ENCODE results near the gene ABR. TPM values are rescaled to one million over a fixed set of nuclear protein-coding genes. Genes with fewer than 3 reads are reported as not detected.

The ABR gene
- total RNA-seq, 4 donors from 2014 or later: 78.0 to 208 (median 106) TPM

GRCh38 chr17:1036845-1037237 lies 142.9 kb downstream of the ABR start:
- Histone ChIP-seq H3K4me3 (no peak overlapping the region), H3K27ac (no peak overlapping the region), H3K9me3 (no peaks in the 10 kb centered on the region), H3K4me1 (peaks cover 35% of the 10 kb centered on the region), H3K27me3 (no peaks in the 10 kb centered on the region), H3K36me3 (peaks cover 15% of the 10 kb centered on the region)
- WGBS: 100% methylated on average over 2 of the region's 2 CpGs
- no peak for DNase-seq (ENCODE audit: low spot score in 2 of 2)
- TF ChIP-seq POLR2A (IDR thresholded peaks at IDR 0.05) (no peak), POLR2AphosphoS5 (IDR thresholded peaks at IDR 0.05) (no peak), EP300 (IDR thresholded peaks at IDR 0.05) (no peak)
- TF ChIP-seq, protein P1, sequence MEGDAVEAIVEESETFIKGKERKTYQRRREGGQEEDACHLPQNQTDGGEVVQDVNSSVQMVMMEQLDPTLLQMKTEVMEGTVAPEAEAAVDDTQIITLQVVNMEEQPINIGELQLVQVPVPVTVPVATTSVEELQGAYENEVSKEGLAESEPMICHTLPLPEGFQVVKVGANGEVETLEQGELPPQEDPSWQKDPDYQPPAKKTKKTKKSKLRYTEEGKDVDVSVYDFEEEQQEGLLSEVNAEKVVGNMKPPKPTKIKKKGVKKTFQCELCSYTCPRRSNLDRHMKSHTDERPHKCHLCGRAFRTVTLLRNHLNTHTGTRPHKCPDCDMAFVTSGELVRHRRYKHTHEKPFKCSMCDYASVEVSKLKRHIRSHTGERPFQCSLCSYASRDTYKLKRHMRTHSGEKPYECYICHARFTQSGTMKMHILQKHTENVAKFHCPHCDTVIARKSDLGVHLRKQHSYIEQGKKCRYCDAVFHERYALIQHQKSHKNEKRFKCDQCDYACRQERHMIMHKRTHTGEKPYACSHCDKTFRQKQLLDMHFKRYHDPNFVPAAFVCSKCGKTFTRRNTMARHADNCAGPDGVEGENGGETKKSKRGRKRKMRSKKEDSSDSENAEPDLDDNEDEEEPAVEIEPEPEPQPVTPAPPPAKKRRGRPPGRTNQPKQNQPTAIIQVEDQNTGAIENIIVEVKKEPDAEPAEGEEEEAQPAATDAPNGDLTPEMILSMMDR (IDR thresholded peaks at IDR 0.05): no peak

- Histone ChIP-seq H3K36me3 (peaks cover 15% of the 10 kb centered on the region), H3K27ac (no peak overlapping the region), H3K9me3 (no peaks in the 10 kb centered on the region), H3K4me3 (no peak overlapping the region), H3K27me3 (no peaks in the 10 kb centered on the region), H3K4me1 (peaks cover 40% of the 10 kb centered on the region)
- WGBS: 86% methylated on average over 24 of the region's 24 CpGs
- TF ChIP-seq EP300 (IDR thresholded peaks at IDR 0.05): no peak
- TF ChIP-seq POLR2A (IDR thresholded peaks at IDR 0.05): no peak
- TF ChIP-seq POLR2AphosphoS5 (IDR thresholded peaks at IDR 0.05): no peak
- TF ChIP-seq, protein P1 (IDR thresholded peaks at IDR 0.05): no peak
- DNase-seq (ENCODE audit: low spot score in 2 of 2): no peak
Observed at GRCh38 chr17:1036171-1036844, 143.5 kb downstream of the ABR start.

- TF ChIP-seq EP300 (IDR thresholded peaks at IDR 0.05) (no peak), POLR2A (IDR thresholded peaks at IDR 0.05) (no peak), POLR2AphosphoS5 (IDR thresholded peaks at IDR 0.05) (no peak)
- TF ChIP-seq, protein P1 (IDR thresholded peaks at IDR 0.05): no peak
- no peak overlapping the region for H3K27ac ChIP-seq
- no peak for DNase-seq (ENCODE audit: low spot score in 2 of 2)
- WGBS: 60% methylated on average over 14 of the region's 17 CpGs
- no peak overlapping the region for H3K4me3 ChIP-seq
- peaks cover 20% of the 10 kb centered on the region for H3K36me3 ChIP-seq
- H3K4me1 ChIP-seq: peaks cover 44% of the 10 kb centered on the region
- no peaks in the 10 kb centered on the region for H3K9me3 ChIP-seq
- H3K27me3 ChIP-seq: no peaks in the 10 kb centered on the region
Observed at GRCh38 chr17:1035546-1036170, 144.1 kb downstream of the ABR start.

DNA sequence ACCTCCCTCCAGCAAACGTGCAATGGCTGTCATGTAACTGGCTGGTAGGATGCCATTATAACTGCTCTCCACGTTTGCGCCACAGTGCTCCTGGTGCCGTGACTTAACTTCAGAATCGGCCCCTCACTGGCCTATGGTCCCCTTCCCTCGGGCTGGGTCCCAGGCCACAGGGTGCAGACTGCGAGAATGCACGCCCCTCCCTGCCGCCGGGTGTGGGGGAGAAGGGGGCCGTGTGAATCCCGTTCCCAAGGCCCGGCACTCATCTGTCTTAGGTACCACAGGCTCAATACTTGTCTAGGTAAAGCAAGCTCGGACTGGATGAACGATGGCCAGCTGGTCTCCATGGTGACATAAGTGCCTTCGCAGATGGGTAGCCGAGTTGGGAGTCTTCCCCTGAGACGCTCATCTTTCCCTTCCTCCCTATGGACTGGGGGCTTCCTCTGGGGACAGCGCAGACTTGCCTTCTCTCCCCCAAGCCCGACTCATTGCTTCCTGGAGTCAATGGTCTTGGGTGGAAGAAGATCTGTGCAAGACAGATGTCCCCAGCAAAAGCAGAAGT lies 145.1 kb downstream of the ABR start:
- no peak for TF ChIP-seq POLR2AphosphoS5 (IDR thresholded peaks at IDR 0.05)
- TF ChIP-seq EP300 (IDR thresholded peaks at IDR 0.05): no peak
- no peak for TF ChIP-seq POLR2A (IDR thresholded peaks at IDR 0.05)
- TF ChIP-seq, protein P1 (IDR thresholded peaks at IDR 0.05): no peak
- H3K36me3 ChIP-seq: peaks cover 20% of the 10 kb centered on the region
- 92% methylated on average over 7 of the region's 20 CpGs for WGBS
- no peak for DNase-seq (ENCODE audit: low spot score in 2 of 2)
- no peak overlapping the region for H3K27ac ChIP-seq
- no peak overlapping the region for H3K4me3 ChIP-seq
- peaks cover 44% of the 10 kb centered on the region for H3K4me1 ChIP-seq
- H3K27me3 ChIP-seq: no peaks in the 10 kb centered on the region
- H3K9me3 ChIP-seq: no peaks in the 10 kb centered on the region

DNA sequence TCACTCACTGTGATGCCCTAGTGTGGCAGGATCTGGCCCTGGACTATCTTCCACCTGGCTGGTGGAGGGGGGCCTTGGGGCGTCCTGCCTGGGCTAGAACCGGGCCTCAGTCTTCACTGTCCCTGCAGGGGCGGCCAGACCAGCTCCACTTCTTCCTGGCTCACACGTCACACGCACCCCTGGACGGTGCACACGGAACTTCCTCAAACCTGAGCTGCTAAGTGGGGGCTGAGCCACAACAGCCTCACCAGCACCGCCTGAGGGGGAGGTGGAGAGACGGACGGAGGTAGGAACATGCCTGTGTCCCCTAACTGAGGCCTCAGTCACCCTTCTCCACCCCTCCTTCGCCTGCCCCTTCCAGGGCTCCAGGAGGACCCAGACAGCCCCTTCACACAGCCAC lies 146.3 kb downstream of the ABR start:
- H3K4me1 ChIP-seq: peaks cover 44% of the 10 kb centered on the region
- no peak overlapping the region for H3K27ac ChIP-seq
- TF ChIP-seq EP300 (IDR thresholded peaks at IDR 0.05): no peak
- TF ChIP-seq POLR2AphosphoS5 (IDR thresholded peaks at IDR 0.05): no peak
- TF ChIP-seq POLR2A (IDR thresholded peaks at IDR 0.05): no peak
- TF ChIP-seq, protein P1 (IDR thresholded peaks at IDR 0.05): no peak
- WGBS: 93% methylated on average over 8 of the region's 11 CpGs
- no peak for DNase-seq (ENCODE audit: low spot score in 2 of 2)
- no peaks in the 10 kb centered on the region for H3K27me3 ChIP-seq
- H3K36me3 ChIP-seq: peaks cover 20% of the 10 kb centered on the region
- H3K4me3 ChIP-seq: no peak overlapping the region
- H3K9me3 ChIP-seq: no peaks in the 10 kb centered on the region

Data from suprapubic skin (tissue), 4 donors.